WTC11 (cell line): Measurements from ENCODE around the gene CRNKL1.

Experiments
- CTCF ChIP-seq: fragments of 200-600 bp; IDR thresholded peaks from 2 replicates; pipeline ENCODE4 v1.8.0; 2022; ENCODE audit warnings: antibody characterized with exemption
- IRF1 ChIP-seq: sonication (generic); formaldehyde crosslinking; IDR thresholded peaks from 2 replicates; pipeline ENCODE4 v1.8.0; 2023; ENCODE audit warnings: missing genetic modification reagents
- NR2C2 ChIP-seq: sonication (generic); formaldehyde crosslinking; IDR thresholded peaks from 2 replicates; pipeline ENCODE4 v1.8.0; 2022; ENCODE audit warnings: mild to moderate bottlenecking, missing genetic modification reagents
- PRRX2 ChIP-seq: fragments of 250-450 bp; sonication (Bioruptor Pico); IDR thresholded peaks from 2 replicates; pipeline ENCODE4 v1.8.0; 2021; ENCODE audit warnings: mild to moderate bottlenecking

- TF ChIP-seq PRRX2 (CRISPR knock-in tag) (no peak), IRF1 (CRISPR knock-in tag) (no peak), CTCF (no peak), NR2C2 (CRISPR knock-in tag) (no peak)
Measured at GRCh38 chr20:19990850-19991249, 61.4 kb downstream of the CRNKL1 start.
